Right lobe of liver (tissue), 4 donors: ENCODE results near the gene PPP1R3F.

Experiments
- POLR2A ChIP-seq: fragments of 450-650 bp; IDR thresholded peaks from one replicate; pipeline ENCODE4 v1.6.1; 2017; ENCODE audit warnings: antibody characterized with exemption, mild to moderate bottlenecking
- TF ChIP-seq, protein P1 (sequence below), 4 donors: fragments of 200-600 bp in 3 of 4; fragments of 450-650 bp in 1 of 4; IDR thresholded peaks; one replicate each; pipeline versions ENCODE4 v1.5.1 to v1.8.0; 2016 to 2022; ENCODE audit warnings: antibody characterized with exemption in 4 of 4, mild to moderate bottlenecking in 2 of 4
- donor health status: DM: no; HTN: no; CAD: no.
- donor health status: DM: no; HTN: no; CAD: no.
- donor health status: DM: no; HTN: yes; CAD: no.

DNA sequence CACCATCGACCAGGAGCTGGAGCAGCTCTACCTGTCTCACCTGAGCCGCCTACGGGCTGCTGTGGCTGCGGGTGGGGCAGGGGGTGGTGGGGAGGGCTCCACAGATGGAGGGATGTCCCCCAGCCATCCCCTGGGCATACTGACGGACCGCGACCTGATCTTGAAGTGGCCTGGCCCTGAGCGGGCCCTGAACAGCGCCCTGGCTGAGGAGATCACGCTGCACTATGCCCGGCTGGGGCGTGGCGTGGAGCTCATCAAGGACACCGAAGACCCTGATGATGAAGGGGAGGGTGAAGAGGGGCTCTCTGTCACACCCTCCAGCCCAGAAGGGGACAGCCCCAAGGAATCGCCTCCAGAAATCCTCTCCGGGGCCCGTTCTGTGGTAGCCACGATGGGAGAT, 16.5 kb downstream of the PPP1R3F start:
- TF ChIP-seq, protein P1, sequence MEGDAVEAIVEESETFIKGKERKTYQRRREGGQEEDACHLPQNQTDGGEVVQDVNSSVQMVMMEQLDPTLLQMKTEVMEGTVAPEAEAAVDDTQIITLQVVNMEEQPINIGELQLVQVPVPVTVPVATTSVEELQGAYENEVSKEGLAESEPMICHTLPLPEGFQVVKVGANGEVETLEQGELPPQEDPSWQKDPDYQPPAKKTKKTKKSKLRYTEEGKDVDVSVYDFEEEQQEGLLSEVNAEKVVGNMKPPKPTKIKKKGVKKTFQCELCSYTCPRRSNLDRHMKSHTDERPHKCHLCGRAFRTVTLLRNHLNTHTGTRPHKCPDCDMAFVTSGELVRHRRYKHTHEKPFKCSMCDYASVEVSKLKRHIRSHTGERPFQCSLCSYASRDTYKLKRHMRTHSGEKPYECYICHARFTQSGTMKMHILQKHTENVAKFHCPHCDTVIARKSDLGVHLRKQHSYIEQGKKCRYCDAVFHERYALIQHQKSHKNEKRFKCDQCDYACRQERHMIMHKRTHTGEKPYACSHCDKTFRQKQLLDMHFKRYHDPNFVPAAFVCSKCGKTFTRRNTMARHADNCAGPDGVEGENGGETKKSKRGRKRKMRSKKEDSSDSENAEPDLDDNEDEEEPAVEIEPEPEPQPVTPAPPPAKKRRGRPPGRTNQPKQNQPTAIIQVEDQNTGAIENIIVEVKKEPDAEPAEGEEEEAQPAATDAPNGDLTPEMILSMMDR (IDR thresholded peaks at IDR 0.05): no peak
- TF ChIP-seq POLR2A: no peak
